GM12874 (cell line): ENCODE data around the gene CSNK1D.

ENCODE experiments used
- CTCF ChIP-seq: IDR thresholded peaks from 2 replicates; pipeline ENCODE4 v1.5.1; 2011; ENCODE audit warnings: low read depth, mild to moderate bottlenecking, control low read depth, low read length, moderate library complexity; ENCODE audit not compliant: insufficient read depth

The CSNK1D gene

GRCh38 chr17:82270651-82271050 lies 2.8 kb downstream of the CSNK1D start:
- TF ChIP-seq CTCF = no peak

- no peak for TF ChIP-seq CTCF
Measured at GRCh38 chr17:82269882-82270500, 3.5 kb downstream of the CSNK1D start.

- no peak for TF ChIP-seq CTCF
Measured at GRCh38 chr17:82269138-82269881, 4.2 kb downstream of the CSNK1D start.

GRCh38 chr17:82267575-82268379 lies 5.7 kb downstream of the CSNK1D start:
- no peak for TF ChIP-seq CTCF

- no peak for TF ChIP-seq CTCF
Measured at GRCh38 chr17:82266142-82266541, 7.4 kb downstream of the CSNK1D start.

- no peak for TF ChIP-seq CTCF
Measured at GRCh38 chr17:82263641-82264040, 9.9 kb downstream of the CSNK1D start.

- TF ChIP-seq CTCF = no peak
Measured at GRCh38 chr17:82262344-82262743, 11.2 kb downstream of the CSNK1D start.
